GM12865 (cell line): Measurements from ENCODE around the gene SP7.

Source experiments
- DNase-seq: peaks from one replicate; pipeline ENCODE4 v3.0.0; 2010; ENCODE audit warnings: low read depth
- H3K4me3 ChIP-seq: 2 replicates; pipeline ENCODE4 v1.5.1; 2011; ENCODE audit warnings: mild to moderate bottlenecking, low read depth, low read length, control low read depth
- TF ChIP-seq, protein P1 (sequence below): IDR thresholded peaks from 2 replicates; pipeline ENCODE4 v1.5.1; 2011; ENCODE audit warnings: low read length, control low read depth, low read depth, inconsistent platforms; ENCODE audit not compliant: insufficient read depth; ENCODE audit errors: missing control alignments

The SP7 gene

DNA sequence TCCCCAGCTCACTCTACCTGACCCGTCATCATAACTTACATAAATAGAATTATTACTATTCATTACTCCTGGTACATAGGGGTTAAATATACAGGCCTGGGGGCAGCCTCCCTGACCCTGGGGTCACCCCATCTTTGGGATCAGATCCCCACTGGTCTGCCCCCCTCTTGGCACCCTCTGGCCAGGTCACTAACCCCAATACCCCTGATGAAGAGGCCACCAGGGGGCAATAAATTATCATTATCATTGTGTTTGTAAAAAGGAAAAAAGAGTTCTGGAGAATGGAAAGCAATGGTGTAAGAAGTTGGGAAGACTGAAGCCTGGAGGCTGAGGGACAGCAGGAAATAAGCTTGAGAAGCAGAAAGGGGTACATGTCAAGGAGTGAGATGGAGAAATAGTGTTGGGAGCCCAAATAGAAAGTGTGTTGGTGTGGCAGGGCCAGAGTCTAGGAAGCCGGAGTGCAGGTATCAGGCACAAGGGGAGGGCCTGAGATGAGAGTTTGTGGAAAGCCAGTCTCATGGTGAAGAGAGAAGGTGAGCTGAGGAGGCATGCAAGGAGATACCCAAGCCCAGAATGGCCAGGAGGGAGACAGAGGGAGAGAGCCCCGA lies 8.6 kb downstream of the SP7 start:
- DNase-seq: no peak
- TF ChIP-seq, protein P1, sequence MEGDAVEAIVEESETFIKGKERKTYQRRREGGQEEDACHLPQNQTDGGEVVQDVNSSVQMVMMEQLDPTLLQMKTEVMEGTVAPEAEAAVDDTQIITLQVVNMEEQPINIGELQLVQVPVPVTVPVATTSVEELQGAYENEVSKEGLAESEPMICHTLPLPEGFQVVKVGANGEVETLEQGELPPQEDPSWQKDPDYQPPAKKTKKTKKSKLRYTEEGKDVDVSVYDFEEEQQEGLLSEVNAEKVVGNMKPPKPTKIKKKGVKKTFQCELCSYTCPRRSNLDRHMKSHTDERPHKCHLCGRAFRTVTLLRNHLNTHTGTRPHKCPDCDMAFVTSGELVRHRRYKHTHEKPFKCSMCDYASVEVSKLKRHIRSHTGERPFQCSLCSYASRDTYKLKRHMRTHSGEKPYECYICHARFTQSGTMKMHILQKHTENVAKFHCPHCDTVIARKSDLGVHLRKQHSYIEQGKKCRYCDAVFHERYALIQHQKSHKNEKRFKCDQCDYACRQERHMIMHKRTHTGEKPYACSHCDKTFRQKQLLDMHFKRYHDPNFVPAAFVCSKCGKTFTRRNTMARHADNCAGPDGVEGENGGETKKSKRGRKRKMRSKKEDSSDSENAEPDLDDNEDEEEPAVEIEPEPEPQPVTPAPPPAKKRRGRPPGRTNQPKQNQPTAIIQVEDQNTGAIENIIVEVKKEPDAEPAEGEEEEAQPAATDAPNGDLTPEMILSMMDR: peak; percentile 11
- no peak overlapping the region for H3K4me3 ChIP-seq

- H3K4me3 ChIP-seq: no peak overlapping the region
- TF ChIP-seq, protein P1: no peak
- DNase-seq: peak; percentile 27
These were observed 9.5 kb downstream of the SP7 start for GRCh38 chr12:53326460-53327185.

- H3K4me3 ChIP-seq: peak overlapping the region; percentile 81
- DNase-seq: peak; percentile 18
- TF ChIP-seq, protein P1: no peak
These were observed 10.6 kb downstream of the SP7 start for GRCh38 chr12:53325511-53326061.

GRCh38 chr12:53324779-53325510 lies 11.2 kb downstream of the SP7 start:
- TF ChIP-seq, protein P1: peak; percentile 66
- H3K4me3 ChIP-seq: peak overlapping the region; percentile 81
- peak; percentile 95 for DNase-seq

DNA sequence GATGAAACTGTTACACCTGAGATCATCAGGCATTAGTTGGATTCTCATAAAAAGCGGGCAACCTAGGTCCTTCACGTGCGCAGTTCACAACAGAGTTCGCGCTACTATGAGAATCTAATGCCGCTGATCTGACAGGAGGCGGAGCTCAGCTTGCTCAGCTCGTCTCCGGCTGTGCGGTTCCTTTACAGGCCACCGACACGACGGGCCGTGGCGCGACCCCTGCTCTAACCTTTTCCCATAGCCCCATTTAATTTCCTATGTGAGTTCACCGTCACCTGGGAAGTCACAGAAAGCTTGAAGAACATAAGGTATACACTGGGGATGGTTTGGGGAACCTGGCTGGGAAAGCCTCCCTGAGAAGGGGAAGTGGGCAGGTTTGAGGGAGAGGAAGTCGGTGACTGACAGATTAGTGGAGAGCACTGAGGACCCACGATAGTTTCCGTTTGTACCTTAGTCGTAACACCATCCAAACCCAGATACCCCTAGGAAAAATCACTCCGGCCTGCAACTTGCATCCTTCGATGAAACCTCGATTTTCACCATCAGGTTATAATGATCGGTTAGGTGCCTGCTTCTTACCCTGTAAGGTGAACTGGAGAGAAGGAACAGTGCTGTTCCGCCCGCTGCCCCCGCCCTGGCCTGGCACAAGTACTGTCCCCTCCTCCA lies 11.9 kb downstream of the SP7 start:
- peak; percentile 77 for DNase-seq
- TF ChIP-seq, protein P1: no peak
- peak overlapping the region; percentile 81 for H3K4me3 ChIP-seq

GRCh38 chr12:53320352-53321195 lies 15.6 kb downstream of the SP7 start:
- DNase-seq: no peak
- H3K4me3 ChIP-seq: peak overlapping the region; percentile 73
- TF ChIP-seq, protein P1: no peak
